Liver (tissue), 9 donors: Measurements from ENCODE around the gene KIFC1. TPM values are rescaled to one million over a fixed set of nuclear protein-coding genes. Genes with fewer than 3 reads are reported as not detected.

Experiments used
- DNase-seq: peaks from one replicate; pipeline ENCODE4 v3.0.0-alpha.2; 2017; ENCODE audit warnings: low spot score
- H3K27ac ChIP-seq, 2 donors: one replicate each; pipeline ENCODE4 v1.7.0; 2013; ENCODE audit warnings: inconsistent platforms in 2 of 2, low read length in 2 of 2, control low read depth in 1 of 2, low read depth in 1 of 2, mild to moderate bottlenecking in 1 of 2
- H3K27me3 ChIP-seq, 4 donors: one replicate each; pipeline versions ENCODE4 v1.6.1 to v1.7.0; 2013; ENCODE audit warnings: low read length in 3 of 4, inconsistent platforms in 1 of 4, mild to moderate bottlenecking in 1 of 4, moderate library complexity in 1 of 4; ENCODE audit not compliant: control insufficient read depth in 4 of 4, insufficient read depth in 4 of 4
- H3K36me3 ChIP-seq, 4 donors: one replicate each; pipeline versions ENCODE4 v1.6.1 to v1.7.0; 2013; ENCODE audit warnings: low read length in 3 of 4, mild to moderate bottlenecking in 3 of 4, low read depth in 1 of 4, moderate library complexity in 1 of 4; ENCODE audit not compliant: control insufficient read depth in 4 of 4, insufficient read depth in 3 of 4
- H3K4me1 ChIP-seq, 4 donors: one replicate each; pipeline versions ENCODE4 v1.6.1 to v1.7.0; 2013; ENCODE audit warnings: low read length in 3 of 4, mild to moderate bottlenecking in 3 of 4, moderate library complexity in 1 of 4; ENCODE audit not compliant: control insufficient read depth in 4 of 4, insufficient read depth in 4 of 4
- H3K4me3 ChIP-seq, 3 donors: one replicate each; pipeline versions ENCODE4 v1.6.1 to v1.7.0; 2013; ENCODE audit warnings: low read length in 3 of 3, control low read depth in 1 of 3, low read depth in 1 of 3, mild to moderate bottlenecking in 1 of 3
- H3K9ac ChIP-seq, 2 donors: one replicate each; pipeline ENCODE4 v1.7.0; 2013; ENCODE audit warnings: low read length in 2 of 2, mild to moderate bottlenecking in 2 of 2, moderate library complexity in 2 of 2, control low read depth in 1 of 2, low read depth in 1 of 2
- H3K9me3 ChIP-seq, 4 donors: one replicate each; pipeline versions ENCODE4 v1.6.1 to v1.7.0; 2013; ENCODE audit warnings: low read length in 3 of 4; ENCODE audit not compliant: control insufficient read depth in 4 of 4
- ATF3 ChIP-seq: IDR thresholded peaks from 2 replicates; pipeline ENCODE4 v1.6.1; 2016; ENCODE audit warnings: antibody characterized with exemption
- CTCF ChIP-seq: fragments of 150-350 bp; IDR thresholded peaks from 2 replicates; pipeline ENCODE4 v1.5.1; 2017; ENCODE audit warnings: improper control_type of control experiment, low read depth, low read length; ENCODE audit not compliant: missing input control
- EGR1 ChIP-seq, 2 donors: IDR thresholded peaks; 2 replicates each; pipeline ENCODE4 v1.6.1; 2016 to 2018; ENCODE audit warnings: antibody characterized with exemption in 2 of 2, low read depth in 2 of 2
- FOXA1 ChIP-seq: IDR thresholded peaks from 2 replicates; pipeline ENCODE4 v1.6.1; 2016; ENCODE audit warnings: antibody characterized with exemption
- FOXA2 ChIP-seq: IDR thresholded peaks from 2 replicates; pipeline ENCODE4 v1.6.1; 2016; ENCODE audit warnings: antibody characterized with exemption
- GABPA ChIP-seq, 2 donors: IDR thresholded peaks in 1 of 2; conservative IDR thresholded peaks in 1 of 2; 2 replicates each; pipeline ENCODE4 v1.6.1; 2016; ENCODE audit warnings: antibody characterized with exemption in 2 of 2, mild to moderate bottlenecking in 1 of 2, moderate library complexity in 1 of 2
- HNF4A ChIP-seq, 2 donors: conservative IDR thresholded peaks; 2 replicates each; pipeline ENCODE4 v1.6.1; 2016; ENCODE audit warnings: antibody characterized with exemption in 2 of 2, mild to moderate bottlenecking in 2 of 2
- HNF4G ChIP-seq: IDR thresholded peaks from 2 replicates; pipeline ENCODE4 v1.6.1; 2016; ENCODE audit warnings: antibody characterized with exemption
- JUND ChIP-seq, 2 donors: IDR thresholded peaks; 2 replicates each; pipeline ENCODE4 v1.6.1; 2016; ENCODE audit warnings: antibody characterized with exemption in 2 of 2
- MAX ChIP-seq: IDR thresholded peaks from 2 replicates; pipeline ENCODE4 v1.6.1; 2016; ENCODE audit warnings: antibody characterized with exemption
- NR2F2 ChIP-seq: IDR thresholded peaks from 2 replicates; pipeline ENCODE4 v1.6.1; 2016; ENCODE audit warnings: antibody characterized with exemption
- RAD21 ChIP-seq, 2 donors: IDR thresholded peaks; 2 replicates each; pipeline ENCODE4 v1.6.1; 2016; ENCODE audit warnings: antibody characterized with exemption in 2 of 2, mild to moderate bottlenecking in 2 of 2
- REST ChIP-seq: IDR thresholded peaks from 2 replicates; pipeline ENCODE4 v1.6.1; 2016; ENCODE audit warnings: antibody characterized with exemption, mild to moderate bottlenecking
- RXRA ChIP-seq, 2 donors: IDR thresholded peaks; 2 replicates each; pipeline ENCODE4 v1.6.1; 2017 to 2018; ENCODE audit warnings: antibody characterized with exemption in 2 of 2, mild to moderate bottlenecking in 1 of 2
- SP1 ChIP-seq: IDR thresholded peaks from 2 replicates; pipeline ENCODE4 v1.6.1; 2018; ENCODE audit warnings: antibody characterized with exemption, mild to moderate bottlenecking
- TAF1 ChIP-seq: conservative IDR thresholded peaks from 2 replicates; pipeline ENCODE4 v1.6.1; 2016; ENCODE audit warnings: antibody characterized with exemption, mild to moderate bottlenecking
- YY1 ChIP-seq: IDR thresholded peaks from 2 replicates; pipeline ENCODE4 v1.6.1; 2016; ENCODE audit warnings: antibody characterized with exemption, mild to moderate bottlenecking
- ZBTB33 ChIP-seq: IDR thresholded peaks from 2 replicates; pipeline ENCODE4 v1.6.1; 2016; ENCODE audit warnings: antibody characterized with exemption
- WGBS: extraction: QIAGEN DNeasy Blood & Tissue Kit; methylation state at CpG from one replicate; pipeline ENCODE4 v1.1.7; 2013; 5-methylcytosine and 5-hydroxymethylcytosine counted together
- polyA plus RNA-seq, 2 donors: library from polyadenylated mRNA; stranded (reverse) in 1 of 2; unstranded in 1 of 2; fragments of 200-250 nt in 1 of 2; fragments of >200 nt in 1 of 2; fragmentation: Nextera tagmentation in 1 of 2; extraction: Ambion mirVana in 1 of 2; gene quantifications; one replicate each; pipeline versions ENCODE4 v1.2.1 to v1.2.3, GENCODE V29; 2013 to 2015
- total RNA-seq, 2 donors: library from RNA; depleted of rRNA; stranded (reverse); fragments of >200 nt; gene quantifications; one replicate each; pipeline ENCODE4 v1.2.3, GENCODE V29; 2014
- donor health status: healthy.
- donor health status: healthy.
- donor health status: healthy.
- donor health status: healthy.
- donor health status: healthy.

The KIFC1 gene
- total and polyA plus RNA-seq, 4 donors = 0.08 to 30.0 (median 1.3) TPM

GRCh38 chr6:33437666-33438065, 46.0 kb downstream of the KIFC1 start:
- no peak overlapping the region for H3K27ac ChIP-seq
- H3K36me3 ChIP-seq = peaks cover 0 to 6% (median 1%) of the 10 kb centered on the region in 4 donors
- WGBS = 97% methylated on average over 18 of the region's 18 CpGs
- no peak for DNase-seq
- H3K4me1 ChIP-seq = no peaks in the 10 kb centered on the region
- H3K4me3 ChIP-seq = no peak overlapping the region
- H3K9ac ChIP-seq = no peak overlapping the region
- TF ChIP-seq GABPA (IDR thresholded peaks at IDR 0.05 in 1 of 2, conservative IDR thresholded peaks at IDR 0.05 in 1 of 2) (no peak), REST (no peak), FOXA1 (no peak), HNF4A (conservative IDR thresholded peaks at IDR 0.05) (no peak), JUND (IDR thresholded peaks at IDR 0.05) (no peak), RAD21 (IDR thresholded peaks at IDR 0.05) (no peak), MAX (no peak), HNF4G (no peak), YY1 (no peak), EGR1 (IDR thresholded peaks at IDR 0.05; ENCODE audit: low read depth in 2 of 2) (no peak), TAF1 (no peak)
- H3K27me3 ChIP-seq = no peaks in the 10 kb centered on the region
- no peaks in the 10 kb centered on the region for H3K9me3 ChIP-seq

- no peak overlapping the region for H3K9ac ChIP-seq
- H3K27ac ChIP-seq = no peak overlapping the region
- WGBS = 99% methylated on average over 3 of the region's 3 CpGs
- no peaks in the 10 kb centered on the region for H3K9me3 ChIP-seq
- H3K27me3 ChIP-seq = no peaks in the 10 kb centered on the region
- DNase-seq = no peak
- H3K4me3 ChIP-seq = no peak overlapping the region
- no peak for TF ChIP-seq EGR1 (IDR thresholded peaks at IDR 0.05; ENCODE audit: low read depth in 2 of 2)
- no peak for TF ChIP-seq SP1
- no peak for TF ChIP-seq GABPA (IDR thresholded peaks at IDR 0.05 in 1 of 2, conservative IDR thresholded peaks at IDR 0.05 in 1 of 2)
- no peak for TF ChIP-seq NR2F2
- no peak for TF ChIP-seq TAF1
- no peak for TF ChIP-seq FOXA1
- TF ChIP-seq FOXA2 = no peak
- TF ChIP-seq JUND (IDR thresholded peaks at IDR 0.05) = no peak
- no peak for TF ChIP-seq RAD21 (IDR thresholded peaks at IDR 0.05)
- no peak for TF ChIP-seq RXRA (IDR thresholded peaks at IDR 0.05)
- TF ChIP-seq HNF4G = no peak
- TF ChIP-seq HNF4A (conservative IDR thresholded peaks at IDR 0.05) = no peak
- TF ChIP-seq CTCF = no peak
- no peak for TF ChIP-seq MAX
- no peak for TF ChIP-seq YY1
- no peak for TF ChIP-seq REST
- TF ChIP-seq ZBTB33 = no peak
- no peak for TF ChIP-seq ATF3
- no peaks in the 10 kb centered on the region for H3K4me1 ChIP-seq
- peaks cover 0 to 6% (median 1%) of the 10 kb centered on the region in 4 donors for H3K36me3 ChIP-seq
Observed at GRCh38 chr6:33438978-33439594, 47.5 kb downstream of the KIFC1 start.
